HG02763 (cell line): Measurements from ENCODE around the gene SPECC1.
"Not testable (repeated sequence)": the region's sequence is repeated elsewhere in the genome, so short reads cannot be mapped to it uniquely, and the experiment has no call there.

Experiments used
- ATAC-seq: cut with Tn5 transposase; IDR thresholded peaks from one replicate; pipeline ENCODE4 v1.9.1; 2021; ENCODE audit warnings: mild to moderate bottlenecking, moderate library complexity; ENCODE audit not compliant: unreplicated experiment

The SPECC1 gene

GRCh38 chr17:20009052-20009301 is 182 bp upstream of the SPECC1 start:
- ATAC-seq: no peak

- ATAC-seq: no peak
Measured at GRCh38 chr17:20010099-20010863, 1.1 kb downstream of the SPECC1 start.

GRCh38 chr17:20010936-20011335 is 1.8 kb downstream of the SPECC1 start:
- ATAC-seq: no peak

DNA sequence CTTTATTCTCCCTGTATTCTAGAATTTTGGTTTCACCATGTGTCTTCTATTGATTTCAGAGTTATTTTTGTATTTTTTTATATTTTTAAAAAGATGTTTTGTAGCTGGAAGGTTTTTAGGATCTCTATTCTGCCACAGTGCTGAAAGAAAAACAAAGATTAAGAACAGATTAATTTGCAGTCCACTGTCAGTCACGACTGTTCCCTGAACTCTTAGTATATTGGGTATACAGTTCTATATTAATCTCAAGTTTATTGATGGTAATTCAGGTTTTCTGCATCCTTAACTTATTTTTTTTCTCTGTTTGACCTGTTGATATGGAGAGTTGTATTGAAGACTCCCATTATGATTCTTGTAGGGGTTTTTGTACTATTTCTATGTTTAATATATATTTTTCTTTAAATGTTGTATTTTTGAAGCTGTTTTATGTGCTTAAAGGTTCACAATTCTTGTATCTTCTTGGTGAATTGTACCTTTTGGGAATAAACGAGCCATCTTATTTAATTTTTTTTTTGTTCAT is 2.9 kb downstream of the SPECC1 start:
- ATAC-seq: no peak

- ATAC-seq: not testable (repeated sequence)
Measured at GRCh38 chr17:20016475-20016992, 7.4 kb downstream of the SPECC1 start.

GRCh38 chr17:20022701-20023100 is 13.5 kb downstream of the SPECC1 start:
- ATAC-seq: no peak

- ATAC-seq: no peak
Measured at GRCh38 chr17:20026960-20027359, 17.8 kb downstream of the SPECC1 start.

GRCh38 chr17:20028443-20028842 is 19.3 kb downstream of the SPECC1 start:
- ATAC-seq: no peak

DNA sequence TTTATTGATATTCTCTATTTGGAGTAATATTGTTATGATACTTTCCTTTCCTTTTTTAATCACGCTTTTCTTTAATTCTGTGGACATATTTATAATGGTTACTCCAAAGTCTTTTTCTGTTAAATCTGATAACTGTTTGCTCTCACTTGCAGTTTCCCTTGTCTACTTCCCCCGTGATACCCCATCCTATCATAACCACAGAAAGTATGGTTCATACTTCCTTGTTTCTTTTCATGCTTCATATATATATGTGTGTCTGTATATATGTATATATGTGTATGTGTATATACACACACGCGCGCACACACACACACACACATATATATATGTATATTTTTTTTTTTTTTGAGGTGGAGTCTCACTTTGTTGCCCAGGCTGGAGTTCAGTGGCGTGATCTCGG is 23.5 kb downstream of the SPECC1 start:
- ATAC-seq: no peak

DNA sequence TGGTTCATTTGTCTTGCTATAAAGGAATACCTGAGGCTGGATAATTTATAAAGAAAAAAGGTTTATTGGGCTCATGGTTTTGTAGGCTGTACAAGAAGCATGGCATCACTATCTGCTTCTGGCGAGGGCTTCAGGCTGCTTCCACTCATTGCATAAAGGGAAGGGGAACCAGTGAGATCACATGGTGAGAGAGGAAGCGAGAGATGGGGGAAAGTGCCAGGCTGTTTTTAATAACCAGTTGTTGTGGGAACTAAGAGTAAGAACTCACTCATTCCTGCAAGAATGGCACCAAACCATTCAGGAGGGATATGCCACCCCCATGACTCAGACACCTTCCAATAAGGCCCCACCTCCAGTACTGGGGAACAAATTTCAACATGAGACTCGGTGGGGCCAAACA is 24.3 kb downstream of the SPECC1 start:
- ATAC-seq: no peak

GRCh38 chr17:20035501-20035900 is 26.3 kb downstream of the SPECC1 start:
- no peak for ATAC-seq

DNA sequence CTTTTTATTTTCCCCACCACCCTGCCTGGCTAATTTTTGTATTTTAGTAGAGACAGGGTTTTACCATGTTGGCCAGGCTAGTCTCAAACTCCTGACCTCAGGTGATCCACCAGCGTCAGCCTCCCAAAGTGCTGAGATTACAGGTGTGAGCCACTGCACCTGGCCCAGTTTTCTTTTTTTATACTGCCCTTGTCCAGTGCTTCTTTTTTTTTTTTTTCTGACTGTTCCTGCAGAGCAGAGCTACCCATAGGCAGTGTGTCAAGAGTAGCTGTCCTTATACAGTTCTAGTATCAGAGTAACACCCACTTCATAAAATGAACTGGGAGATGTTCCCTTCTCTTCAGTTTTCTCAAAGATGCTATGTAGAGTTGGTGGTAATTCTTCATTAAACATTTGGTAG is 28.1 kb downstream of the SPECC1 start:
- ATAC-seq: not testable (repeated sequence)

DNA sequence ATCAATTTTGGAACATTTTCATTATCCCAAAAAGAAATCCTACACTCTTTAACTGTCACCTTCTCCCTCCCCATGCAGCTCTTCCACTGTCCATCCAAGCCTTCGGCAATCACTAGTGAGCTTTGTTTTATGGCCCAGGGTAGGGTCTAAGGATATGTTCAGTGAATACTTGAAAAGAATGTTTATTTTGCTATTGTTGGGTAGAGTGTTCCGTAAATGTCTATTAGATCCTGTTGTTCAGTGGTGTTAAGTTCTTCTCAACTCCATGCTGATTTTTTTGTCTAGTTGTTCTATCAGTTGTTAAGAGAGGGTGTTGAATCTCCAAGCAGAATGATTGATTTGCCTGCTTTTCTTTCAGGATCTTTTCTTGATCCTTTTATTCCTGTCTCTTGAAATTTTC is 29.9 kb downstream of the SPECC1 start:
- ATAC-seq: no peak

DNA sequence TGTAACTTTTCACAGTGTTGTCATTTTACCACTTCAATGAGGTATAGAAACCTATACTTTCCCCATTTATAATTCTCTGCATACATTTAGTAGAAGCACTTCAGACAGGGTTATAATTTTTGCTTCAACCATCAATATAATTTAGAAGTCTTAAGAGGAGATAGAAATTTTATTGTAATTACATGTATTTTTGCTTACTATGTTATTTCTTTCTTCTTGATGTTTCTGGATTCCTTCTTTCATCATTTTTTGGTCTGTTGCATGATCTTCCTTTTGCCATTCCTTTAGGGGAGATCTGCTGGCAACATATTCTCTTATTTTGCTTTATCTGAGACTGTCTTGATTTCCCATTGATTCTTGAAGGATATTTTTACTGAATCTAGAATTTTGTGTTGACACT is 31.1 kb downstream of the SPECC1 start:
- no peak for ATAC-seq

- ATAC-seq: no peak
Measured at GRCh38 chr17:20043021-20043420, 33.9 kb downstream of the SPECC1 start.

- no peak for ATAC-seq
Measured at GRCh38 chr17:20045476-20045875, 36.3 kb downstream of the SPECC1 start.

- no peak for ATAC-seq
Measured at GRCh38 chr17:20046629-20047028, 37.5 kb downstream of the SPECC1 start.

GRCh38 chr17:20051624-20052023 is 42.5 kb downstream of the SPECC1 start:
- ATAC-seq: no peak

GRCh38 chr17:20053361-20053964 is 44.3 kb downstream of the SPECC1 start:
- ATAC-seq: no peak

DNA sequence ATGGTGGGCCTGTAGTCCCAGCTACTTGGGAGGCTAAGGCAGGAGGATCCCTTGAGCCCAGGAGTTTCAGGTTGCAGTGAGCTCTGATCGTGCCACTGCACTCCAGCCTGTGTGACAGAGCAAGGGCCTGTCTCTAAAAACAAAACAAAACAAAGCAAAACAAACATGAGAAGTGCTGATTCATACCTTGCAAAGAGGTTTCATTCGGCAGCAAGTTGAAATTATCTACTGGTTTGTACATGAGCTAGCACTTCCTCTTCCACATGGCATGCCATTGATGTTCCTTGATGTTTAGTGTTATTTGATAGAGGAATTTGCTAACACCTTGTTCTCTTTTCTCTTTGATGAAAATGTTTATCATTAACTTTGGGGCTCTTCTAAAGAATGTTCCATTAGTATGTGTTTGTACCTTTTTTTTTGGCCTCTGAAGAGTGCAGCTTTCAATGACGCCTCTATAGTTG is 50.6 kb downstream of the SPECC1 start:
- ATAC-seq: no peak

DNA sequence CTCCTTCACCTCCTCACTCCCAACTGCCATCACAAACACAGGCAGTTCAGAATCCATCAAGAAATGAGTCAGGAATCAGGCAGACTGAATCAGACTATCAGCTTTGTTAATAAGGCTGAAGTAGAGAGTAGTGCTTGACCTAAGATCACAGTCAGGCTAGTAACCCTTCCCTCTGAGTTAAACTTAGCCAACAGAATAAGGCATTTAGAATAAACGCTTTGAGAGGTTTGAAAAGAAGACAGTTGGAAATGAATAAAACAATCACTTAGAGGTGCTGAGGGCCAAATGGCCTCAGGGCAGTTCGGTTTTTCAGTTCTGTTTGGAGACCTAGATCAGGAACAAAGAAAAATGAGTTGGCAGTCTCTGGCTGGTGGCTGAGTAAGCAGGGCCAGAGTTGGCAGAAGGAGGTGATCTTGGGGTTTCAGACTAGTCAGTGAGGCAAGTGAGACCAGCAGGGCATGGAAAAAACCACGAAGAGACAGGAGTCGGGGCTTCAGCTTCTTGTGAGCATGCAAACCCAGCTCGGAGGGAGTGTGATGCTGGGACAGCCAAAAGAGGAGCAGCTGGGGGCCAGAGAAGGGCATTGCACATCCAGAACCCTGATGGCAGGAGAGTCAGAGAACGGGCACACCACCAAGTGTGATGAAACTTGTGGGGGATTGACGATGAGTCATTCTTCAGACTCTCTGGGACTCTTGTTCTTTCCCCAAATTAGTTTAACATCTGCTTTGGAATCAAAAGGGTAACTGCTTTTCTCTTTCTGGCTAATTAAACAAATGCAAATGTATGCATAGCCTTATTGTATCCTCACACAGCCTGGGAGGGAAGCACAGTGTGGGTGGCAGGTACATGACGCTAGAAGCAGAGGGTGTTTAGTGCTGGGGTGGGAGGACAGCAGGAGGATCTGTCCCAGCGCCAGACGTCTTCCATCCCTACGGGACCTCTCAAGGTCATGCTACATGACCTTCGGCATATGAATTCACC is 54.8 kb downstream of the SPECC1 start:
- peak; percentile 59 for ATAC-seq
